GM23338 (cell line): Measurements from ENCODE around the gene TCTA. TPM values are rescaled to one million over a fixed set of nuclear protein-coding genes. Genes with fewer than 3 reads are reported as not detected.
A peak's percentile ranks its signal among the peaks of the same experiment; 100 is the strongest.

Source experiments
- ATAC-seq: fragments of 200-7000 bp; cut with Tn5 transposase; 3 replicates; pipeline ENCODE4 v1.9.1; 2020
- DNase-seq: peaks from one replicate; pipeline ENCODE4 v3.0.0-alpha.2; 2015; ENCODE audit warnings: low spot score
- H2AFZ ChIP-seq: fragments of 200-600 bp; sonication (generic); 2 replicates; pipeline ENCODE4 v1.8.0; 2016; ENCODE audit warnings: antibody characterized with exemption, mild to moderate bottlenecking, moderate library complexity
- H3F3A ChIP-seq: fragments of 200-600 bp; sonication (generic); replicated peaks from 2 replicates; pipeline ENCODE4 v1.8.0; 2017; ENCODE audit warnings: antibody characterized with exemption, mixed run types, low read depth
- H3K27ac ChIP-seq: fragments of 200-600 bp; sonication (generic); 2 replicates; pipeline ENCODE4 v1.6.1; 2016; ENCODE audit warnings: low read depth
- H3K27me3 ChIP-seq: fragments of 200-600 bp; sonication (generic); 2 replicates; pipeline ENCODE4 v1.8.0; 2016; ENCODE audit warnings: mild to moderate bottlenecking, mixed run types, moderate library complexity; ENCODE audit not compliant: insufficient read depth
- H3K36me3 ChIP-seq: fragments of 200-600 bp; sonication (generic); 2 replicates; pipeline ENCODE4 v1.8.0; 2016; ENCODE audit warnings: mild to moderate bottlenecking; ENCODE audit not compliant: insufficient read depth
- H3K4me1 ChIP-seq: fragments of 200-600 bp; sonication (generic); 2 replicates; pipeline ENCODE4 v1.8.0; 2016; ENCODE audit warnings: mild to moderate bottlenecking, moderate library complexity; ENCODE audit not compliant: insufficient read depth
- H3K4me2 ChIP-seq: fragments of 200-600 bp; sonication (generic); 2 replicates; pipeline ENCODE4 v1.7.1; 2017; ENCODE audit warnings: mixed run types
- H3K4me3 ChIP-seq: fragments of 200-600 bp; sonication (generic); 2 replicates; pipeline ENCODE4 v1.6.1; 2016; ENCODE audit warnings: mixed run types
- H3K79me2 ChIP-seq: fragments of 200-600 bp; sonication (generic); replicated peaks from 2 replicates; pipeline ENCODE4 v1.8.0; 2017; ENCODE audit warnings: mild to moderate bottlenecking; ENCODE audit not compliant: insufficient read depth
- H3K9me2 ChIP-seq: fragments of 200-600 bp; sonication (generic); 2 replicates; pipeline ENCODE4 v1.8.0; 2017; ENCODE audit not compliant: insufficient read depth
- H4K20me1 ChIP-seq: fragments of 200-600 bp; sonication (generic); replicated peaks from 2 replicates; pipeline ENCODE4 v1.8.0; 2017; ENCODE audit warnings: mild to moderate bottlenecking; ENCODE audit not compliant: insufficient read depth
- H3K27ac Mint-ChIP-seq: 2 replicates; pipeline ENCODE4 v1.8.0; 2020; ENCODE audit warnings: inconsistent platforms, mild to moderate bottlenecking, moderate library complexity, mixed read lengths
- H3K27me3 Mint-ChIP-seq: 3 replicates; pipeline ENCODE4 v1.8.0; 2022; ENCODE audit warnings: low read depth, mild to moderate bottlenecking, moderate library complexity, mixed read lengths, inconsistent platforms; ENCODE audit not compliant: insufficient read depth, poor library complexity
- H3K36me3 Mint-ChIP-seq: 3 replicates; pipeline ENCODE4 v1.8.0; 2021; ENCODE audit warnings: low read depth, mild to moderate bottlenecking, inconsistent platforms, moderate library complexity, mixed read lengths
- H3K4me1 Mint-ChIP-seq: 3 replicates; pipeline ENCODE4 v1.8.0; 2020; ENCODE audit warnings: mild to moderate bottlenecking, inconsistent platforms, mixed read lengths
- H3K4me3 Mint-ChIP-seq: 3 replicates; pipeline ENCODE4 v1.8.0; 2021; ENCODE audit warnings: moderate library complexity, mild to moderate bottlenecking, inconsistent platforms, mixed read lengths
- H3K9me3 Mint-ChIP-seq: 3 replicates; pipeline ENCODE4 v1.8.0; 2020; ENCODE audit warnings: moderate library complexity, mild to moderate bottlenecking, inconsistent platforms, mixed read lengths
- CREB1 ChIP-seq: fragments of 250-450 bp; sonication (Bioruptor Pico); IDR thresholded peaks from 2 replicates; pipeline ENCODE4 v1.5.0; 2020; ENCODE audit warnings: low read depth, mild to moderate bottlenecking, moderate library complexity
- EZH2 ChIP-seq: fragments of 200-600 bp; sonication (generic); IDR thresholded peaks from one replicate; pipeline ENCODE4 v1.8.0; 2017; ENCODE audit warnings: antibody characterized with exemption, mild to moderate bottlenecking, low read depth; ENCODE audit not compliant: unreplicated experiment
- EZH2phosphoT487 ChIP-seq: fragments of 200-600 bp; sonication (generic); IDR thresholded peaks from one replicate; pipeline ENCODE4 v1.8.1; 2018; ENCODE audit warnings: antibody characterized with exemption; ENCODE audit not compliant: unreplicated experiment
- JUNB ChIP-seq: IDR thresholded peaks from one replicate; pipeline ENCODE4 v1.6.1; 2016; ENCODE audit warnings: antibody characterized with exemption; ENCODE audit not compliant: unreplicated experiment
- NANOG ChIP-seq: IDR thresholded peaks from 2 replicates; pipeline ENCODE4 v1.6.1; 2016; ENCODE audit warnings: antibody characterized with exemption, borderline replicate concordance
- POLR2AphosphoS5 ChIP-seq: IDR thresholded peaks from 2 replicates; pipeline ENCODE4 v1.6.1; 2016; ENCODE audit warnings: antibody characterized with exemption, low read depth
- STAT1 ChIP-seq: IDR thresholded peaks from one replicate; pipeline ENCODE4 v1.6.1; 2016; ENCODE audit warnings: antibody characterized with exemption; ENCODE audit not compliant: unreplicated experiment
- ZNF114 ChIP-seq: fragments of 250-450 bp; sonication (Bioruptor Pico); IDR thresholded peaks from 2 replicates; pipeline ENCODE4 v1.5.0; 2020; ENCODE audit warnings: mild to moderate bottlenecking, moderate library complexity
- ZNF331 ChIP-seq: fragments of 250-450 bp; sonication (Bioruptor Pico); IDR thresholded peaks from 2 replicates; pipeline ENCODE4 v1.5.0; 2020; ENCODE audit warnings: low read depth, mild to moderate bottlenecking, moderate library complexity
- polyA plus RNA-seq: library from polyadenylated mRNA; unstranded; fragments of >200 nt; fragmentation: Nextera tagmentation; extraction: Ambion mirVana; gene quantifications from 2 replicates; pipeline ENCODE4 v1.2.1, GENCODE V29; 2016
- total RNA-seq: library from RNA; depleted of rRNA; stranded (reverse); fragments of >200 nt; shearing (Covaris generic); gene quantifications from 2 replicates; pipeline ENCODE4 v1.2.3, GENCODE V29; 2014
- TF ChIP-seq, protein P1 (sequence below): IDR thresholded peaks from one replicate; pipeline ENCODE4 v1.6.1; 2018; ENCODE audit warnings: antibody characterized with exemption; ENCODE audit not compliant: unreplicated experiment
- TF ChIP-seq, protein P2 (sequence below), 2 experiments: fragments of 200-600 bp in 1 of 2; sonication (generic) in 1 of 2; conservative IDR thresholded peaks; 2 replicates each; pipeline versions ENCODE4 v1.5.1 to v1.6.1; 2016 to 2017; ENCODE audit warnings: antibody characterized with exemption in 2 of 2, low read depth in 2 of 2, mild to moderate bottlenecking in 2 of 2, moderate library complexity in 1 of 2
- TF ChIP-seq, protein P3 (sequence below): IDR thresholded peaks from 2 replicates; pipeline ENCODE4 v1.6.1; 2016; ENCODE audit warnings: antibody characterized with exemption

The TCTA gene
- total and polyA plus RNA-seq, 2 experiments from 2014 or later, result 4.0 to 5.0 TPM

DNA sequence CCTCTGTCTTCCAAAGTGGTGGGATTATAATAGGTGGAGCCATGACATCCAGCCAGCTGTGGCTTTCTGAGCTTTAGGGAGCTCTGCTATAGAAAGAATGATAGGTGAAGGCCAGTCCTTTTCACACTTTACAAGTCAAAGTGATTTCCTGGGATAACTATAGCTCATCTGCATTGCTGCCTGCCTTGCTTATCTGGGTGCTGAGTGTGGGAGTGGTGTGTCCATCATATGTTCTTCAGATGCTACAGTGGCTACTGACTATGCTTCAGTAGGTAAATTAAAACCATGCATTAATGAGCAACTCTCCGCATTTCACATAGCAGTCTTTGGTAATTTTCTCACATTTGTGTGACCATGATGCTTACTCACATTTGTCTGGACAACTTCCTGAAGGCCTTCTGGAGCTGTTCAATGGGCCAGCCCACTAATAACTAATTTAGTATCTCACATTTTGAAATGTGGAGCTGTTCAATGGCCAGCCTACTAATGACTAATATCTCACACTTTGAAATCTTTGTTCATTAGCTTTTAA lies 23.9 kb upstream of the TCTA start (continued):
- TF ChIP-seq, protein P1, sequence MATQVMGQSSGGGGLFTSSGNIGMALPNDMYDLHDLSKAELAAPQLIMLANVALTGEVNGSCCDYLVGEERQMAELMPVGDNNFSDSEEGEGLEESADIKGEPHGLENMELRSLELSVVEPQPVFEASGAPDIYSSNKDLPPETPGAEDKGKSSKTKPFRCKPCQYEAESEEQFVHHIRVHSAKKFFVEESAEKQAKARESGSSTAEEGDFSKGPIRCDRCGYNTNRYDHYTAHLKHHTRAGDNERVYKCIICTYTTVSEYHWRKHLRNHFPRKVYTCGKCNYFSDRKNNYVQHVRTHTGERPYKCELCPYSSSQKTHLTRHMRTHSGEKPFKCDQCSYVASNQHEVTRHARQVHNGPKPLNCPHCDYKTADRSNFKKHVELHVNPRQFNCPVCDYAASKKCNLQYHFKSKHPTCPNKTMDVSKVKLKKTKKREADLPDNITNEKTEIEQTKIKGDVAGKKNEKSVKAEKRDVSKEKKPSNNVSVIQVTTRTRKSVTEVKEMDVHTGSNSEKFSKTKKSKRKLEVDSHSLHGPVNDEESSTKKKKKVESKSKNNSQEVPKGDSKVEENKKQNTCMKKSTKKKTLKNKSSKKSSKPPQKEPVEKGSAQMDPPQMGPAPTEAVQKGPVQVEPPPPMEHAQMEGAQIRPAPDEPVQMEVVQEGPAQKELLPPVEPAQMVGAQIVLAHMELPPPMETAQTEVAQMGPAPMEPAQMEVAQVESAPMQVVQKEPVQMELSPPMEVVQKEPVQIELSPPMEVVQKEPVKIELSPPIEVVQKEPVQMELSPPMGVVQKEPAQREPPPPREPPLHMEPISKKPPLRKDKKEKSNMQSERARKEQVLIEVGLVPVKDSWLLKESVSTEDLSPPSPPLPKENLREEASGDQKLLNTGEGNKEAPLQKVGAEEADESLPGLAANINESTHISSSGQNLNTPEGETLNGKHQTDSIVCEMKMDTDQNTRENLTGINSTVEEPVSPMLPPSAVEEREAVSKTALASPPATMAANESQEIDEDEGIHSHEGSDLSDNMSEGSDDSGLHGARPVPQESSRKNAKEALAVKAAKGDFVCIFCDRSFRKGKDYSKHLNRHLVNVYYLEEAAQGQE, result no peak
- TF ChIP-seq STAT1, result no peak
- TF ChIP-seq CREB1 (CRISPR knock-in tag), result no peak
- TF ChIP-seq, protein P2, sequence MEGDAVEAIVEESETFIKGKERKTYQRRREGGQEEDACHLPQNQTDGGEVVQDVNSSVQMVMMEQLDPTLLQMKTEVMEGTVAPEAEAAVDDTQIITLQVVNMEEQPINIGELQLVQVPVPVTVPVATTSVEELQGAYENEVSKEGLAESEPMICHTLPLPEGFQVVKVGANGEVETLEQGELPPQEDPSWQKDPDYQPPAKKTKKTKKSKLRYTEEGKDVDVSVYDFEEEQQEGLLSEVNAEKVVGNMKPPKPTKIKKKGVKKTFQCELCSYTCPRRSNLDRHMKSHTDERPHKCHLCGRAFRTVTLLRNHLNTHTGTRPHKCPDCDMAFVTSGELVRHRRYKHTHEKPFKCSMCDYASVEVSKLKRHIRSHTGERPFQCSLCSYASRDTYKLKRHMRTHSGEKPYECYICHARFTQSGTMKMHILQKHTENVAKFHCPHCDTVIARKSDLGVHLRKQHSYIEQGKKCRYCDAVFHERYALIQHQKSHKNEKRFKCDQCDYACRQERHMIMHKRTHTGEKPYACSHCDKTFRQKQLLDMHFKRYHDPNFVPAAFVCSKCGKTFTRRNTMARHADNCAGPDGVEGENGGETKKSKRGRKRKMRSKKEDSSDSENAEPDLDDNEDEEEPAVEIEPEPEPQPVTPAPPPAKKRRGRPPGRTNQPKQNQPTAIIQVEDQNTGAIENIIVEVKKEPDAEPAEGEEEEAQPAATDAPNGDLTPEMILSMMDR (conservative IDR thresholded peaks at IDR 0.05; ENCODE audit: low read depth in 2 of 2), result no peak
- no peak for TF ChIP-seq ZNF331 (CRISPR knock-in tag)
- TF ChIP-seq, protein P3, sequence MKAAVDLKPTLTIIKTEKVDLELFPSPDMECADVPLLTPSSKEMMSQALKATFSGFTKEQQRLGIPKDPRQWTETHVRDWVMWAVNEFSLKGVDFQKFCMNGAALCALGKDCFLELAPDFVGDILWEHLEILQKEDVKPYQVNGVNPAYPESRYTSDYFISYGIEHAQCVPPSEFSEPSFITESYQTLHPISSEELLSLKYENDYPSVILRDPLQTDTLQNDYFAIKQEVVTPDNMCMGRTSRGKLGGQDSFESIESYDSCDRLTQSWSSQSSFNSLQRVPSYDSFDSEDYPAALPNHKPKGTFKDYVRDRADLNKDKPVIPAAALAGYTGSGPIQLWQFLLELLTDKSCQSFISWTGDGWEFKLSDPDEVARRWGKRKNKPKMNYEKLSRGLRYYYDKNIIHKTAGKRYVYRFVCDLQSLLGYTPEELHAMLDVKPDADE, result no peak
- no peak for TF ChIP-seq NANOG
- TF ChIP-seq EZH2phosphoT487, result no peak
- TF ChIP-seq EZH2, result no peak
- no peak for TF ChIP-seq POLR2AphosphoS5

DNA sequence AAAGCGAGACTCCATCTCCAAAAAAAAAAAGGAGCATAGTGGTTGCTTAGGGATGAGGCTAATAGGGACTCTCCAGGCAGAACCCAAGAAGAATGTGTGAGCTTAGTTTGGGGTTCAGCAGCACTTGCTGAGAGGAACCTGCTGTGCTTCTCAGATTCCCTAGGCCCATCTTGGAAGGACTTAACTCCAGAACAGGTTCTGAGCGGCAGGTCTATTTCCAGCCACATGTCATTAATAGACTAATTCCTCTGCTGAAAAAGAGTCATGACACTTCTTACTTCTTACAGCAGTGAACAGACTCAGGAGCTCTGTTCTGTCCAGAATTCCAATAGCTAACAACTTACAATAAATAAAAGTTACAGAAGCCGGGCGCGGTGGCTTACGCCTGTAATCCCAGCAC lies 22.9 kb upstream of the TCTA start:
- no peak overlapping the region for H3K27ac Mint-ChIP-seq
- H3K9me3 Mint-ChIP-seq, result no peaks in the 10 kb centered on the region
- H3K4me1 Mint-ChIP-seq, result no peaks in the 10 kb centered on the region
- Histone ChIP-seq H3K4me1 (no peaks in the 10 kb centered on the region), H3K4me3 (no peak overlapping the region), H3K79me2 (peaks cover 100% of the 10 kb centered on the region), H4K20me1 (peaks cover 67% of the 10 kb centered on the region), H3K27ac (no peak overlapping the region), H2AFZ (no peak overlapping the region), H3K36me3 (no peaks in the 10 kb centered on the region), H3K9me2 (no peaks in the 10 kb centered on the region), H3F3A (no peaks in the 10 kb centered on the region; the same call in 1 of the 2 replicates), H3K27me3 (no peaks in the 10 kb centered on the region), H3K4me2 (no peak overlapping the region)
- DNase-seq, result no peak
- H3K36me3 Mint-ChIP-seq, result peaks cover 5% of the 10 kb centered on the region; the same call in 2 of the 3 replicates
- H3K4me3 Mint-ChIP-seq, result no peak overlapping the region
- H3K27me3 Mint-ChIP-seq, result no peaks in the 10 kb centered on the region
- peak; percentile 46; the same call in 2 of the 3 replicates for ATAC-seq
- no peak for TF ChIP-seq POLR2AphosphoS5
- TF ChIP-seq JUNB, result no peak
- TF ChIP-seq, protein P3, result no peak
- no peak for TF ChIP-seq ZNF331 (CRISPR knock-in tag)
- no peak for TF ChIP-seq ZNF114
- TF ChIP-seq EZH2, result no peak
- TF ChIP-seq, protein P1, result no peak
- no peak for TF ChIP-seq STAT1
